ENCODE data around the gene LMAN1. TPM values are rescaled to one million over a fixed set of nuclear protein-coding genes. Genes with fewer than 3 reads are reported as not detected.

LMAN1 gene
- total and polyA plus RNA-seq, 2 of the 13 experiments (the other 11 are each of a cell fraction or from before 2014, with no cell fraction given), result 127 to 131 TPM

- TF ChIP-seq LBX2 (CRISPR knock-in tag; IDR thresholded peaks at IDR 0.05; ENCODE audit: borderline replicate concordance), result no peak
- TF ChIP-seq ZNF282 (IDR thresholded peaks at IDR 0.05; ENCODE audit: partially characterized antibody), result no peak
- TF ChIP-seq ZSCAN30 (CRISPR knock-in tag; IDR thresholded peaks at IDR 0.05), result no peak
Measured at GRCh38 chr18:59301929-59302328, 57.1 kb downstream of the LMAN1 start (continued).

- H3K27ac ChIP-seq (ENCODE audit: extremely low read length, insufficient read depth, low read length), result no peak overlapping the region
- no TSS peak for BruUV-seq (replicated peaks)
- H3K9ac ChIP-seq (ENCODE audit: insufficient read depth, low read depth, low read length), result no peak overlapping the region
- H3K36me3 ChIP-seq (replicated peaks in 1 of 2; ENCODE audit: control insufficient read depth in 1 of 2, insufficient read depth in 2 of 2, low read length in 2 of 2), result no peaks in the 10 kb centered on the region
- no peak overlapping the region for H2AFZ ChIP-seq (ENCODE audit: low read length)
- TF ChIP-seq HNF1A (IDR thresholded peaks at IDR 0.05; ENCODE audit: low read depth), result no peak
- TF ChIP-seq HNF1A (CRISPR knock-in tag; IDR thresholded peaks at IDR 0.05; ENCODE audit: borderline replicate concordance), result no peak
- TF ChIP-seq ZNF878 (CRISPR knock-in tag; IDR thresholded peaks at IDR 0.05), result no peak
- no peak for TF ChIP-seq ZNF780A (CRISPR knock-in tag; IDR thresholded peaks at IDR 0.05)
- no peak for TF ChIP-seq ARID2 (CRISPR knock-in tag; IDR thresholded peaks at IDR 0.05; ENCODE audit: borderline replicate concordance)
- no peak for TF ChIP-seq MBD4 (IDR thresholded peaks at IDR 0.05; ENCODE audit: borderline replicate concordance, low read length)
- POLR2A ChIA-PET, result no interaction called here
- FAIRE-seq (no peak), ATAC-seq (no peak), DNase-seq (ENCODE audit: low spot score) (no peak)
- H4K20me1 ChIP-seq (ENCODE audit: insufficient read depth, low read length), result no peaks in the 10 kb centered on the region
- no peak overlapping the region for H3K4me2 ChIP-seq (ENCODE audit: low read depth, low read length)
- no peaks in the 10 kb centered on the region for H3K4me1 ChIP-seq (ENCODE audit: insufficient read depth, low read length)
- no peaks in the 10 kb centered on the region for H3K9me3 ChIP-seq (ENCODE audit: low read length)
- 0% methylated on average over 3 of the region's 3 CpGs for WGBS (ENCODE audit: low lambda C conversion rate)
- in situ Hi-C loops (cut with HindIII; ENCODE audit: extremely low pct_ligation_motif_present, low pct_unique_long_range_greater_than_20kb) (no loop called here), intact Hi-C loops (cut with micrococcal nuclease; ENCODE audit: unreplicated experiment) (no loop called here)
- H3K27me3 ChIP-seq (ENCODE audit: control insufficient read depth in 1 of 2, insufficient read depth in 2 of 2, low read length in 2 of 2), result peaks cover 0 to 49% of the 10 kb centered on the region in 2 experiments; a peak in 4 of 5 replicates
- CTCF ChIA-PET (ENCODE audit: low intra/inter-chr PET ratio, low total read pairs), result no interaction called here
- H3K4me3 ChIP-seq (replicated peaks in 1 of 3; ENCODE audit: insufficient read depth in 1 of 3, low read depth in 2 of 3, low read length in 3 of 3), result no peak overlapping the region
- no peaks in the 10 kb centered on the region for H3K79me2 ChIP-seq (ENCODE audit: insufficient read depth, low read length)
Measured at GRCh38 chr18:59300676-59301285, 58.3 kb downstream of the LMAN1 start.
